Mucosa of stomach (tissue), 1 donor: ENCODE data around the gene CES5A.
"Not testable (repeated sequence)": the region's sequence is repeated elsewhere in the genome, so short reads cannot be mapped to it uniquely, and the experiment has no call there.

ENCODE experiments used
- H3K27me3 ChIP-seq: one replicate; pipeline ENCODE4 v1.7.0; 2013; ENCODE audit warnings: mild to moderate bottlenecking, low read length; ENCODE audit not compliant: control insufficient read depth, insufficient read depth
- H3K36me3 ChIP-seq: one replicate; pipeline ENCODE4 v1.7.0; 2013; ENCODE audit warnings: low read length; ENCODE audit not compliant: control insufficient read depth, insufficient read depth
- H3K4me1 ChIP-seq: one replicate; pipeline ENCODE4 v1.7.0; 2013; ENCODE audit warnings: mild to moderate bottlenecking, low read length; ENCODE audit not compliant: control insufficient read depth, insufficient read depth
- H3K4me3 ChIP-seq: one replicate; pipeline ENCODE4 v1.7.0; 2013; ENCODE audit warnings: low read length
- H3K9ac ChIP-seq: one replicate; pipeline ENCODE4 v1.7.0; 2013; ENCODE audit warnings: mild to moderate bottlenecking, low read length, moderate library complexity
- H3K9me3 ChIP-seq: one replicate; pipeline ENCODE4 v1.7.0; 2013; ENCODE audit warnings: mild to moderate bottlenecking, low read length, moderate library complexity; ENCODE audit not compliant: control insufficient read depth
- donor health status: Pancreatic carcinoma.

The CES5A gene, protein sequence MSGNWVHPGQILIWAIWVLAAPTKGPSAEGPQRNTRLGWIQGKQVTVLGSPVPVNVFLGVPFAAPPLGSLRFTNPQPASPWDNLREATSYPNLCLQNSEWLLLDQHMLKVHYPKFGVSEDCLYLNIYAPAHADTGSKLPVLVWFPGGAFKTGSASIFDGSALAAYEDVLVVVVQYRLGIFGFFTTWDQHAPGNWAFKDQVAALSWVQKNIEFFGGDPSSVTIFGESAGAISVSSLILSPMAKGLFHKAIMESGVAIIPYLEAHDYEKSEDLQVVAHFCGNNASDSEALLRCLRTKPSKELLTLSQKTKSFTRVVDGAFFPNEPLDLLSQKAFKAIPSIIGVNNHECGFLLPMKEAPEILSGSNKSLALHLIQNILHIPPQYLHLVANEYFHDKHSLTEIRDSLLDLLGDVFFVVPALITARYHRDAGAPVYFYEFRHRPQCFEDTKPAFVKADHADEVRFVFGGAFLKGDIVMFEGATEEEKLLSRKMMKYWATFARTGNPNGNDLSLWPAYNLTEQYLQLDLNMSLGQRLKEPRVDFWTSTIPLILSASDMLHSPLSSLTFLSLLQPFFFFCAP

DNA sequence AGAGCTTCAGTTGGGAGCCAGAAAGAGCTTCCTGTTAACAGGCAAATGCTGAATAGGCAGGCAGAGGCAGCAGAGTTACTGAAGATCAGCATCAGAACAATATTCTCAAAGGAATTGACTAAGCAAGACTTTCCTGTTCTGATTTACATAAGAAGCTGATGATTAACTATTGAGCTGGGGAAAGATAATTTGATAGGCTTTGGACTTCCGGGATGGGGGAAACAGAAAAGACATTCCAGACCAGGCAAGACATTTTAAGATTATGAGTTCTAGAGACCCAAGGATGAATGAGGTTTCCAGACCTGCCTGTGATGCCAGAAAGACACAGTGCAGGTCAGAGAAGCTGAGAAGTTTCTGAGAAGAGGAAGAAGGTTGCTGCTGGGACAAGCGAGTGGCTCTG is at the start of gene CES5A:
Gene CES5A (minus strand): TSS at position 101 of the 400 bp plus-strand sequence. CDS start 152 bp downstream, outside the sequence.
- H3K36me3 ChIP-seq: no peaks in the 10 kb centered on the region

DNA sequence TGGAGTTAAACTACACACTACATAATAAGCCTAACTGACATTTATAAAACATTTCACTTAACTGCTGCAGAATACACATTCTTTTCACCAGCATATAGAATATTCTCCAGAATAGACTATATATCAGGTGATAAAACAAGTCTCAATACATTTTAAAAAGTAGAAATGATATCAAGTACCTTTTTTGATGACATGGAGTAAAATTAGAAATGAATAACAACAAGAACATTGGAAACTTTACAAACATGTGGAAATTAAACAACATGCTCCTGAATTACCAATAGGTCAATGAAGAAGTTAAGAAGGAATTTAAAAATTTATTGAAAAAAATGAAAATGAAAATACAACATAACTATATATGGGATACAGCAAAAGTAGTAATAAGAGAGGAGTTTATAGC is 47.5 kb upstream of the CES5A start:
- Histone ChIP-seq H3K4me3 (no peak overlapping the region), H3K36me3 (no peaks in the 10 kb centered on the region), H3K9ac (no peak overlapping the region), H3K4me1 (no peaks in the 10 kb centered on the region), H3K9me3 (no peaks in the 10 kb centered on the region), H3K27me3 (no peaks in the 10 kb centered on the region)

More for the DNA sequence above, at the start of gene CES5A:
- Histone ChIP-seq H3K9me3 (no peaks in the 10 kb centered on the region), H3K4me3 (no peak within 1 kb of the TSS), H3K27me3 (no peaks in the 10 kb centered on the region), H3K9ac (no peak within 1 kb of the TSS), H3K4me1 (no peaks in the 10 kb centered on the region)

DNA sequence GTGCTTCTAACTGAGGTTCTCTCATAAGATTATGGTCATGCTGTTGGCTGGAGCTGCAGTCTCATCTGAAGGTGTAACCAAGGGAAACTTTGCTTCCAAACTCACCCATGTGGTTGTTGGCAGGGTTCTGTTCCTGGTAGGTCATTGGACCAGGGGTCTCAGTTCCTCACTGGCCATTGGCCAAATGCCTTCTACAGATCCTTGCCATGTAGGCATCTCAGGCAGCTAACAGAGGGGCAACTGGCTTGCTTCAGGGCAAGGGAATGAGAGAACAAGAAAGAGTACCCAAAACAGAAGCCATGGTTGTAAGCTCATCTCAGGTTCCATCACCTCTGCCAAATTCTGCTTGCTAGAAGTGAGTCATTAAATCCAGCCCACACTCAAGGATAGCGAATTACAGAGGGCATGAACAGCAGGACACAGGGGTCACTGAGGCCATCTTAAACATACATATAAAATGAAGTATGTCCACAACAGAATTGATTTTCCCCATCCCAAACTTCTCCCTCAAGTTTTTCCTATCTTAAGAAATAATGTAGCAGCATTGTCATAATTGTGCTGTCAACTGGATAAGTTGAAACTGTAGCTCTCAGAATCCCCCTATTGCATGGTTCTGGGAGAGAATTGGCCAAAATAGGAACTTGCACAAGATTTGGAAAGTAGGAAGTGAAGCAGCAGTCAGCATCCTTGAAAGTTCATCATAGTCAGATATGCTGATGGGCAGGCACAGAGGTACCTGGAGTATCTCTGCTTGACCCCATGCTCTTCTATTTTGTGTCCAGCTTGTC is 42.4 kb upstream of the CES5A start:
- H3K4me3 ChIP-seq: no peak overlapping the region

DNA sequence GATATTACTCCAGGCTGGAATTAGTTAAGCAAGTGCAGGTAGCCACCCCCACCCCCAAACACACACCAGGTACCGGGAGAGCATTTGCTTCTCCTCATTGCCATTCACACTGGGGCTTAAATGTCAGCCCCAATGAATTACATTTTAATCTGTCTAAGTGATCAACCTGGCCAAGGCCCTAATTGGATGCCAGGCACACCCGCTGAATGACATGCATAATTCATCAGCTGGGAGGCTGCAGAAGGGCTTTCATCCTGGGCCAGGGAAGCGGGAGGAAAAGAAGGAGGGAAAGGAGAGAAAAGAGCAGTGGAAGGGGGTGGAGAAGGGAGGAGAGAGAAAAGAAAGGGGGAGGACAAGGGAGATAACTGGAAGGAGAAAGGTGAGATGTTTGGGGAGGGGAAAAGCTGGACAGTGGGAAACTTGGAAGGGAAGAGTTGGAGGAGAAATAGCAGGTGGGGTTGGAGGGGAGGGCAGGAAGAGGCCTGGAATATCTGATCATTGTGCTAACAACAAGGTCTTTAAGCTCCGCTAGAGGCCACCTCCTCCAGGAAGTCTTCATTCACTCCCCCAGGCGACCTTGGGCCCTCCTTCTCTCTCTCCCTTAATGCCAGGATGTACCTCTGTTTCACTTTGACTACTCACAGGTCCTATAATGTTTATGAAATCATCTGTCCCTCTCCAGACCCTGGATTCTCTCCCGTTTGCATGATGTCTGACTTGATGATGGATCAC is 40.1 kb upstream of the CES5A start:
- no peaks in the 10 kb centered on the region for H3K4me1 ChIP-seq
- H3K9ac ChIP-seq: no peak overlapping the region
- no peaks in the 10 kb centered on the region for H3K27me3 ChIP-seq
- no peak overlapping the region for H3K4me3 ChIP-seq
- no peaks in the 10 kb centered on the region for H3K36me3 ChIP-seq
- H3K9me3 ChIP-seq: no peaks in the 10 kb centered on the region

More for the DNA sequence above, 42.4 kb upstream of the CES5A start:
- H3K9ac ChIP-seq: no peak overlapping the region
- H3K27me3 ChIP-seq: no peaks in the 10 kb centered on the region
- H3K9me3 ChIP-seq: no peaks in the 10 kb centered on the region
- H3K4me1 ChIP-seq: no peaks in the 10 kb centered on the region
- H3K36me3 ChIP-seq: no peaks in the 10 kb centered on the region

DNA sequence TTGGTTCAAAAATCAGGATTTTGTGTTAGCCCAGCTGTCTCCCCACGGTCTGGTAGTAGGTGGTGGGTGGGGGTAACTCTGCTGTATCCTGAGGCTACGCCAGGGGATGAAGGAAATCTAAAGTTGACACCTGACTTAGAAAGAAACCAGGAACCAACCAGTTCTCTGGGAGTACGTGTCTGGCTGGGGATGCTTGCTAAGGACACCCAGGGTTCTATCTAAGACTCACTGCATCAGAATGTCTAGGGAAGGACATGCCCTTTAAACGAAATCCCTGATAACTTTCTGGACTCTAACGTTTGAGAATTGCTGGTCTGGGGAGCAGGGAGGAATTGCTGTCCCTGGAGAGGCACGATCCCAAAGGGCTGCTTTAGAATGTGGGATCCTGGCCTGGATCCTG is 39.2 kb upstream of the CES5A start:
- H3K4me1 ChIP-seq: no peaks in the 10 kb centered on the region
- H3K9me3 ChIP-seq: no peaks in the 10 kb centered on the region
- no peaks in the 10 kb centered on the region for H3K27me3 ChIP-seq
- H3K4me3 ChIP-seq: no peak overlapping the region
- H3K9ac ChIP-seq: no peak overlapping the region
- no peaks in the 10 kb centered on the region for H3K36me3 ChIP-seq

DNA sequence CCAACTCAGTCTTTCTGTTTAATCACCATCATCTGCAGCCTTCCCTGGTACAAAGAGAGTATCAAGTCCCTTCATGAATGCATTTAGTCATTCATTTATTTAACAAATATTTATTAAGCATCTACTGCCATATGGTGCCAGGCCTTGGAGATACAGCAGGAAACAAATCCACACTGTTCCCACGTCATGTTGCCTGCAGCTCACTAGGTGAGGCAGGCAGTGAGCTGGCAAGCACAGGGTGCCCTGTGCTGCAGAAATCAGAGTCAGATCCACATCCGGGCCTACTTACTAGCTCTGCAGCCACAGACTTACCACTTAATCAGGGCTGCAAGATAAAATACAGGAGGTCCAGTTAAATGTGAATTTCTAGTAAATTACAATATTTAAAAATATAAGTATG is 38.5 kb upstream of the CES5A start:
- Histone ChIP-seq H3K4me1 (no peaks in the 10 kb centered on the region), H3K9ac (no peak overlapping the region), H3K36me3 (no peaks in the 10 kb centered on the region)

DNA sequence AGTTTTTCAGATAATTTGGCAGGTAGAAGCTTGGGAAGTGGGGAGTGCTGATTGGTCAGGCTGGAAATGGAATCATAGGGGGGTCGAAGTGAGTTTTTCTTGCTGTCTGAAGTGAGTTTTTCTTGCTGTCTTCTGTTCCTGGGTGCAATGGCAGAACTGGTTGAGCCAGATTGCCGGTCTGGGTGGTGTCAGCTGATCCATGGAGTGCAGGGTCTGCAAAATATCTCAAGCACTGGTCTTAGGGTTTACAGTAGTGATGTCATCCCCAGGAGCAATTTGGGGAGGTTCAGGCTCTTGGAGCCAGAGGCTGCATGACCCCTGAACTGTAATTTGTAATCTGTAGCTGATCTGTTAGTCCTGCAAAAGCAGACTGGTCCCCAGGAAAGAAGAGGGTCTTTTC is 37.9 kb upstream of the CES5A start:
- H3K36me3 ChIP-seq, H3K9ac ChIP-seq, H3K4me1 ChIP-seq, H3K27me3 ChIP-seq, H3K4me3 ChIP-seq, H3K9me3 ChIP-seq: not testable (repeated sequence)

More for the DNA sequence above, 38.5 kb upstream of the CES5A start:
- no peaks in the 10 kb centered on the region for H3K27me3 ChIP-seq
- no peak overlapping the region for H3K4me3 ChIP-seq
- no peaks in the 10 kb centered on the region for H3K9me3 ChIP-seq

DNA sequence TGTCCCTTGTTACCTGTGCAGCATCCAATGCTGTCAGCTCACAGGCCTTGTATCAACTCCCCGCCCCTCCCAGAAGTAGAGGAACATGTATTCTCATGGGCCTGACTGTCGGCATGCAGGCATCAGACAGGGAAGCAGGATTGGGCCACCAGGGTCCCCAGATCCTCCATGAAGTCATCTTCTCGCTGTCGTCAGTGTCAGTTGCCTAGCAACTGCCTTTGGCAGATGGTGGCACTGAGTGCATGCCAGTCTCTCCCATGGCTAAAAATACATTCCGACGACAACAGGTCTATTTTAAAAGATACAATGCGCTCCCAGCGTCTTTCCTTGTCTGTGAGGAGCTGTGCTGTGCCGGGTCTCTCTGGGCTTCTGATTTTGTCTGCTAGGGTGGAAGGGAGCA is 36.8 kb upstream of the CES5A start:
- no peak overlapping the region for H3K4me3 ChIP-seq
- no peak overlapping the region for H3K9ac ChIP-seq
- no peaks in the 10 kb centered on the region for H3K9me3 ChIP-seq
- H3K36me3 ChIP-seq: no peaks in the 10 kb centered on the region
- H3K4me1 ChIP-seq: no peaks in the 10 kb centered on the region
- H3K27me3 ChIP-seq: no peaks in the 10 kb centered on the region

DNA sequence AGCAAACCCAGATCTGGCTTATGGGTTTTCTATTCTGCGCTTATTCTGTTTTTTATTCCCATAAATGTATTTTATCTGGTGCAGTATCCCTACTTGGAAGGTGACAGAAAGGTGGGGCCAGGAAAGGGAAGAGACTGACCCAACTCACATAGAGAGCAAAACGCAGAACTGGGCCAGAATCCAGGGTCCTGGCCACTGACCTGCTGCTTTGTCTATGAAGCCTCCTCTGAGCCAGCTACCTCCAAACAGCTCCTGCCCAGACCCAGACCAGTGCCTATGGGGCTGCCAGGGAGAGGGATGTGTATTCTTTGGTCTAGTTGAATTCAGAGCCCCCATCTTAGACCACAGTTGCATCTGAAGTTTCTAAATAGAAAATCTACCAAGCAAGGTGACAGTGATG is 36.4 kb upstream of the CES5A start:
- Histone ChIP-seq H3K36me3 (no peaks in the 10 kb centered on the region), H3K4me1 (no peaks in the 10 kb centered on the region), H3K9me3 (no peaks in the 10 kb centered on the region), H3K9ac (no peak overlapping the region), H3K4me3 (no peak overlapping the region), H3K27me3 (no peaks in the 10 kb centered on the region)

DNA sequence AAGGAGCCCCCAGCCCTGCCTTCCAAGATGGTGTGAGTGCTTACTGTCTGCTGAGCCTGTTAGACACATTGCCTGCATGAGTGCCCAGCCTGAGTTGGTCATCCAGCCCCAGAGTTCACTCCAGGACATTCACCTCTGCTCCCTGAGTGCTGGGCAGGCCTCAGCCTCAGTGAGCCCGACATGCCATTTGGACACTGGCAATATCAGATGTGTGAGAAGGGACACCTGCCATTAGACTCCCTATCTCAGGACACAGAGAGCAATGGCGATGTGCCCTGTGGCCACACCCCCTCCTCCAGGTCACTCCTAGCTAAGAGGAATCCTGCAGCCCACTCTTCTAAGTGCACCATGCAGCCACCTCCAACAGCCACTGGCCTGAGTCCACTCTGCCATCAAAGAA is 34.7 kb upstream of the CES5A start:
- Histone ChIP-seq H3K9me3 (no peaks in the 10 kb centered on the region), H3K27me3 (no peaks in the 10 kb centered on the region), H3K4me3 (no peak overlapping the region), H3K9ac (no peak overlapping the region), H3K4me1 (no peaks in the 10 kb centered on the region), H3K36me3 (no peaks in the 10 kb centered on the region)

DNA sequence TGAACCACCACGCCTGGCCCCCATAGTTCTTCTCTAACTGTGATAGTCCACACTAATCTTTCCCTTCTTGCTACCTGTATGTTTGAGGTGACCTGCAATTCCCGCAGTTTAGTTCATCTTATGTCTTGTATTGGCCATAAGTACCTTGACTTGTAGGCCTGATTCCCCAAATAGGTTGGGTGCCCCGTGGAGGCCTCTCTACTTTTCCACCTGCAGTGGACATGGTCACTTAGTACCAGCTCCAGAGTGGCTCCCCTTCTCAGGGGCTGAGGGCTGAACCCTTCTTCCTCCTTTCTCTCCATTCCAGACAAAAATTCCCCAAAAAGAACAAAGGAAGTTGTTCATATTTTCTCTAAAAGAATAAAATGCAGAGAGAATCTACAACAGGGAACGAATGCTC is 33.5 kb upstream of the CES5A start:
- no peaks in the 10 kb centered on the region for H3K4me1 ChIP-seq
- no peaks in the 10 kb centered on the region for H3K9me3 ChIP-seq
- H3K9ac ChIP-seq: no peak overlapping the region
- H3K27me3 ChIP-seq: no peaks in the 10 kb centered on the region
- no peaks in the 10 kb centered on the region for H3K36me3 ChIP-seq
- no peak overlapping the region for H3K4me3 ChIP-seq
